AG09319 (cell line): ENCODE results near the gene CACNA1C.

Experiments
- DNase-seq: peaks from one replicate; pipeline ENCODE4 v3.0.0-alpha.2; 2010; ENCODE audit warnings: low read depth; ENCODE audit errors: extremely low read depth
- CTCF ChIP-seq: IDR thresholded peaks from 2 replicates; pipeline ENCODE4 v1.5.1; 2011; ENCODE audit warnings: low read depth, mild to moderate bottlenecking, inconsistent platforms, low read length, moderate library complexity

CACNA1C gene

GRCh38 chr12:2300886-2301285, 248.1 kb downstream of the CACNA1C start:
- DNase-seq: no peak
- no peak for TF ChIP-seq CTCF

- peak; percentile 90 for DNase-seq
- TF ChIP-seq CTCF: no peak
These were observed 249.0 kb downstream of the CACNA1C start for GRCh38 chr12:2301531-2302461.

GRCh38 chr12:2302711-2303580, 250.2 kb downstream of the CACNA1C start:
- DNase-seq: no peak
- TF ChIP-seq CTCF: no peak

GRCh38 chr12:2304223-2304622, 251.4 kb downstream of the CACNA1C start:
- no peak for TF ChIP-seq CTCF
- DNase-seq: no peak

GRCh38 chr12:2306012-2306411, 253.2 kb downstream of the CACNA1C start:
- no peak for DNase-seq
- TF ChIP-seq CTCF: no peak

- DNase-seq: no peak
- no peak for TF ChIP-seq CTCF
These were observed 253.9 kb downstream of the CACNA1C start for GRCh38 chr12:2306735-2307134.

GRCh38 chr12:2307550-2307949, 254.8 kb downstream of the CACNA1C start:
- TF ChIP-seq CTCF: no peak
- no peak for DNase-seq
